Dermis blood vessel endothelial cell (primary cell): ENCODE measurements around the gene OSTN. TPM values are rescaled to one million over a fixed set of nuclear protein-coding genes. Genes with fewer than 3 reads are reported as not detected.

Experiments used
- DNase-seq: peaks from one replicate; pipeline ENCODE4 v3.0.0; 2010
- total RNA-seq: library from RNA; depleted of rRNA; stranded (reverse); fragments of >200 nt; gene quantifications from 2 replicates; pipeline ENCODE4 v1.2.3, GENCODE V29; 2014

The OSTN gene
- total RNA-seq, 1 donor from 2014 or later: not detected

GRCh38 chr3:191314109-191314728 lies 115.2 kb downstream of the OSTN start:
- no peak for DNase-seq

Other genes starting within 250 kb of the OSTN start
- gene CCDC50, start 130.2 kb downstream of the OSTN start, total RNA-seq: 267 and 372 TPM in 2 replicates
- gene UTS2B, start 131.3 kb downstream of the OSTN start, total RNA-seq: 0.68 TPM in 1 of 2 replicates, not detected in the other